ENCODE data around the gene SBF1.

The SBF1 gene

DNA sequence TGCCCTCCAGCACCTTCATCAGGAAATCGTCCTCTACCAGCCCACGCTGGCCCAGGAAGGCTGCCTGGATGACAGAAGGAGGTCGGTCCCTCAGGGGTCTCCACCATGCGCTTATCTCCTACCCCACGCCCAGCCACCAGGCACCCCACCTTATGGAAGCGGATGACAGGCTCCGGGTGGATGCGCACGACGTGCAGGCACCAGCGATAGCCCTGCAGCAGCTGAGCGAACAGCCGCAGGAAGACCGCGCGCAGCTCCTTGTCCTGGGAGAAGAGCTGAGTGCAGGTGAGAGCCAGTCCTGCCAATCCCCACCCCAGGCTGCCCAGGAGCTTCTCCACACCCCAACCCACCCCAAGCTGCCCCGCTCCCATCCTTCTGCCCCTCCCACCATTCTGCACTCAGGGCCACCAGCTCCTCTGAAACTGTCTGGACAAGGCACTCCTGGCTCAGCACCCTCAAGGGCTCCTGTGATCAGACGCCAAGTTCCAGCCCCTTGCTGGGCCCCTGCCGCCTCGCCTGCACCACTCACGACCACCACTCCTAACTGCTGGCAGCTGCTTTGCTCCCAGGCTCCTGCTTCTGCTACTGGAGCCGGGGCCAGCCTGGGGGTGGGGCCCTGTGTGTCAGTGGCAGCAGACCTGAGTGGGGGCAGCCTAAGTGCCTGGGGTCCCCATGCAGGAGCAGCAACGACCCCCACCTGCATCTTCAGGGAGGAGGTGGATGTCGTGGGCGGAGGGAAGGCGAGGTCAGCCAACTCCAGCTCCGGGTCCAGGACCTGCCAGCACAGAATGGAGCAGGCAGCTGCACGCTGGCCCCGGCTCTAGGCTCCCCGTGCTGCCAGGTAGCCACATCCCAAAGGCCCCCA lies 9.5 kb downstream of the SBF1 start:
- no peak for DNase-seq

DNA sequence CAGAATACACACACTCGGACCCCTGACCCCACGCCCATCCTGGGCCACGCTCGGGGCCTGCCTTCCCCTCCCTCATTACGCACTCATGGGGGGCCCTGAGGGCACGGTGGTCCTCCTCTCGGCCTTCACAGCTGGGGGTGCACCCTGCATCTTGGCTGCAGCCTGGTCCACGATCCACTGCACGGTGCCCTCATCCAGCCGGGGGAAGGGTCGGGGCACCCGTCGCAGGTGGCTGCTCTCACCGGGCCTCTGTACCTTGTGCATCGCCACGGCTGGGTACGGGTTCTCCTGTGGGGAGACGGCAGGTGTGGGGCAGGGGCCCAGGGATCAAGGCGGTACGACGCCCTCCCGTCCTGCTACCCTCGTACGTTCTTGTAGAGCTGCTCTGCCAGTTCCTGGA lies 10.4 kb downstream of the SBF1 start:
- no peak for DNase-seq

DNA sequence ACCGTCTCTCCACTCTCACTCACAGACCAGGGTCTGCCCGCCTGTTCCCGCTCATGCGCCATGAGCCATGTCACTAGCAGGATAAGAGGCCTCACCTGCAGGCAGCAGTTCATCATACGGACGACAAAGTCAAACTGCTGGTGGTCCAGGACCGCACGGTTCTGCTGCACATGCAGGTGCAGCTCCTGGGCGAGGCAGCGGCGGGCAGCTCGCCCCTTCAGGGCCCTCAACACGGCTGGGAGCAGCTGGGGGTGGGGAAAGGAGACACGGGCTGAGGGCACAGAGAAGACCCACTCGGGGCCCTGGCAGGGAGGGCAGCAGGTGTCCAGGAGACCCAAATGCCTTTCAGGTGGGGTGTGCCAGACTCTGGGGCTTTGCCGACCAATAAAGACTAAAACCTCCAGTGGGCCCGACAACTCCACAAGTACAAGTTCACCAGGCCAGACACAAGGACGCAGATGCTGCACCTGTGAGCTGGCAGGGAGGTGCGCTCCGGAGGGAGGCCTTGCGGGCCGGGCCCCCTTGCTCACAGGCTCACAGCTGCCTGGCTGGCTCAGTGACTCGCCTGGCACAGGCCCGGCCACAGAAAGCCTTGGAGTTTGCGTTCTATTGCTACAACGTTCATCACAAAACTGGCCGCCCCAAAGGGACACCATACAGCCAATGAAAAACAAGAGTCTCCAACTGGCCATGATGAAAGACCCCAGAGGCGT lies 11.5 kb downstream of the SBF1 start:
- no peak for DNase-seq

DNA sequence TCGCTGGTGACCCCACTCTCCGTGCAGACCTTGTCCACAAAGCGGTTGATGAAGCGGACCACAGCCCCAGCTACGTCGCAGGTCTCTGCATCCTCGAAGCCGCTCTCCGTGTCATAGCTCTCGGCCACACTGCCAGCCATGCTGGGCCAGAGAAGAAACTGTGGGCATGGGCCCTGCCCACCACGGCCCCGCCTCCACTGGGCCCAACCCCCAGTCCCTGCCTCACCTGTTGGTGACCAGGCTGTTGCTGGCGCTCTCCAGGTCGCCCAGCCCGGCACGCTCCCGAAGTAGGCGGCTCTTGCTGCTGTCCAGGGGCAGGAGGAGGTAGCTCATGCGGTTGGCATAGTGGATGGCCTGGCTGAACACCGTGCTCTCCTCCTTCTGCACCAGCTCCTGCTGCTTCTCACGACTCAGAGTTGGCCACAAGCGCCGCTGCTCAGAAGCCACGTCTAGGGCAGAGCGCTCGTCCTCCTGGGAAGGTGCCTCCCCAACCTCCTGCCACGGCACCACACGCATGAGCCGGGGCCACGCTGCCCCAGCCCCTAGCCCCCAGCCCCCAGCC lies 12.8 kb downstream of the SBF1 start:
- DNase-seq = no peak

DNA sequence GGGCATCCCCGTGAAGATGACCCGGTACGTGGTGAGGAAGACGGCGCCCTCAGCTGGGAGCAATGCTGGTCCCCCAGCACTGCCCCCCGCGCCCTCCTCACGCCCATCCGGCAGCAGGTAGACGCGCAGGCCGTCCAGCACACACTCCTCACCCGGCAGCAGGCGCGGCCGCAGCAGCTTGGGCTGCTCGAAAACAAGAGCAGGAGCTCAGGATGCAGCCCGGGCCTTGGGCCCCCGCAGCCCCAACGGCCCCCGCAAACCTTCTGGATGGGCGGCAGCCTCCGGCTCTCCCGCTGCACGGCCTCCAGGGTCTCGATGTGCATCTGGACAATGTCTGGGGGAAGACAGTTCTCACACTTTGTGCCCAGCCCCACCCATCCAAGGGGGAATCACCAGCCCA lies 13.3 kb downstream of the SBF1 start:
- no peak for DNase-seq

DNA sequence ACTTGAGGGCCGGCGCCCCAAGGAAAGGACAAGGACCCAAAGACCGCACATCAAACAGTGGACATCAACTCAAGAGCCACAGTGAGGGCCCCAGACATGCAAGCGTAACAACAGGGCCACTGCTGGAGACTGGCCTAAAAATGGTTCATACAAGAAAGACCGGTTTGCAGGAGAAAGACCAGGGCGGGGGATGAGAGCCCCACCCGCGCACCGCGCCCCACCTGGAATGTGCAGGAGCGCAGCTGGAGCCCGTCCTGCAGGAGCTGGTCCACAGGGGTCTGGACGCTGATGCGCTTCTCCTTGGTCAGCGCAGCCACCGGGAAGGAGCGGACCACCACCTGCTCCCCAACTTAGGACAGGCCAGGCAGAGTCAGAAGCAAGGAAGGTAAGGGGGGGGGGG lies 13.9 kb downstream of the SBF1 start:
- DNase-seq = no peak

DNA sequence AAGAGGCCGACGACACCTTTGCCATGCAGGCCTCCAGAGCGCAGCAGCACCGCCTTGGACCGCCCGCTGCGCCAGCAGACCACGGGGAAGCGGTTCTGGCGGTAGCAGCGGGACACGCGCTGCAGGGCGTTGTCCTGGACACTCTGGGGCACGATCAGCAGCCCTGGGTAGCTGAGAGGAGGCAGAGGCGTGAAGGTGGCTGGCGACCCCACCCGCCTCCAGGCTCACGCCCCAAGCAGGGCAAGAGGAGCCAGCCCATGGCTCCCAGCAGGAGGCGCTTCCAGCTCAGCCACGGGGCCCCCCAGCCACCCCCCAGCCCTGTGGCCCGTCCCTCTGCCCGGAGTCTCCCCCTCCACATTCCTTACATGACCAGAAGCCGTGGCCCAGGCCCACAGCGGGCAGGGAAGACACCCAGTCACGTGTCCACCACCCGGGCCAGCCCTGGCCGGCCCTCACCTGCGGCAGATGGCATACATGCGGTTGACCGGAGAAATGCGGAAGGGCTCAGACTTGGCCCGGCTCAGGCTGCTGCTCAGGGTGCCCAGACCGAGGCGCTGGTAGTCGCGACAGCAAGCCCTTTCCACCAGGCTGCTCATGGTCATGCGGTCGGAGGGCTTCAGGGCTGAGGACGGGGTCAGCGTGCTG lies 15.2 kb downstream of the SBF1 start:
- no peak for DNase-seq

DNA sequence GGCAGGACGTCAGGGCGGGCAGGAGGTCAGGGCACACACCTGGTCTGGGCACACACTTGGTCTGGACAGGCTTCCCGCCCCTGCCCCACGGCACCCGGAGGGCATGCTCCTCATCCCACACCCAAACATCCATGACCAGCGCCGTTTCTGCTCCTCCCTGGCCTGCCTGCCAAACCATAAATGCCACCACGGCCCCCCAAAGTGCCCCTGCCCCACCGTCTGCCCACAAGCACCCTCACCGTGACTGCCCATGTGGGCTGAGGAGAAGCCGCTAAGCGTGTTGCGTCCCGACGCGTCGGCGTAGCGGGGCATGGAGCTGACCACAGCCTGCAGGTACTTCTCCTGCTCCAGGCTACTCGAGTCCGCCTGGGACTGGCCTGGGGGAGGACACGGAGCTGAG lies 15.8 kb downstream of the SBF1 start:
- DNase-seq = no peak

DNA sequence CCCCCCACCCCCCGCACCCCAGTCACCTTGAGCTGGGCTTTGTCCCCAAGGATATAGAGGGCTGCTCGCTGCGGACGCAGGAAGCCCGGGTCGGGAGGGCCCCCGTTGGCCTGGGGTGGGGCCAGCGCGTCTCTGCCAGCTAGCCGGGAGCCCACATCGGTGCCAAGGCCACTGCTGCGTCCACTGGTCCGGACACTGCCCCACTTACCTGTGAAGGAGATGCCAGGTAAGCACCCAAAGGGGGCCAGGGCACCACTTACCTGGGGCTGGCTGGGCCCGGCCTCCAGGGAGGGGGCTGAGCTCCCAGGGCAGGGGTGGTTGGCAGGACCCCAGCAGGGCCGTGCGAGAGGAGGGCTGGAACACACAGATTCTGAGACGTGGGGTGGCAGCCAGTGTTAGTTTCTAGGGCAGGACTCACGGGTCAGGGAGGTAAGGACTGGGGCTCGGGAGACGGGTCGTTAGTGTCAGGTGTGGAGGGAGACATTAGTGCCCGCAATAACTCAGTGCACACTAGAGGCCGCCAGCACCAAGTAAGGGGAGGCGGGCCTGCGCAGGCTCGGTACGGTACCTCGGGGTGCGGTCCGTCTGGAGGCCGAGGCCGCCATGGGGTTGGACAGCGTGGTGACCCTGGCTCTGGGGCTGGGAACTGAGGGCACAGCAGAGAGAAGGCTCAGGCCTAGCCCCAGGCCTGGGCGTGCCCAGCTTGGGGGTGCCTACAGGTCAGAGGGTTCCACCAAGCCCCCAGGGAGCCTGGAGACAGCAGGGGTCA lies 18.2 kb downstream of the SBF1 start:
- DNase-seq = peak; percentile 27

DNA sequence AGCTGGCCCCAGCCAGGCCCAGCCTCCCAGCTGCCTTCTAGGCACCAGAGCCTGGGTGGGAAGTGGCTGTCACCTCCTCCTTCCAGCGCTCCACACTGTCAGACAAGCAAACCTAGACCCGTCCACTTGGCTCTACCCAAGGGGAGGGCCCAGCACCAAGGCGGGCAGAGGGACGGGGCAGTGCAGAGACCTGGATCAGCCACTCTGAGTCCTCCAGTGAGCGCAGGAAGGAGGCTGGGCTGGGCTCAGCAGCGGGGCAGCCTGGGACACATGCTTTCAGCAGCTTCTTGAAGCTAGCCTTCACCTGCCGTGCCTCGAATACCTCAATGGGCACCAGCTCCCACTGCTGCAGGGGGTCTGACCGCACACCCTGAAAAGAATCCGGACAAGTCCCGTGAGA lies 18.8 kb downstream of the SBF1 start:
- DNase-seq = no peak

DNA sequence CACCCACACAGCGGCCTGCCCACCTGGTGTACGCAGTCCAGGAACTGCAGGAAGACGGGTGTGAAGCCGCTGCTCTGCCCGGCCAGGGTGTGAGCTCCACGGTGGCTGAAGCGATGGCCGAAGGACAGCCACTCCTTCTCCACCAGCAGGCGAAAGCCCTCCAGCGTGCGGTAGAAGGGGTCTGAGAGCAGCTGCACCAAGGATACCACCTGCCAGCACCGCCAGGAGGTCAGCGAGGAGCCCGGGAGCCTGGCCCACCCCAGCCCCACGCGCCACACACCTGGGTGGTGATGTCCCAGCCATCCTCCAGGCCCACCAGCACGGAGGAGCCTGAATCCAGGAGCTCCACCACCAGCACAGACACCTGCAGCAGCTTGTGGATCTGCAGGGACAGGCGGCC lies 19.6 kb downstream of the SBF1 start:
- no peak for DNase-seq

DNA sequence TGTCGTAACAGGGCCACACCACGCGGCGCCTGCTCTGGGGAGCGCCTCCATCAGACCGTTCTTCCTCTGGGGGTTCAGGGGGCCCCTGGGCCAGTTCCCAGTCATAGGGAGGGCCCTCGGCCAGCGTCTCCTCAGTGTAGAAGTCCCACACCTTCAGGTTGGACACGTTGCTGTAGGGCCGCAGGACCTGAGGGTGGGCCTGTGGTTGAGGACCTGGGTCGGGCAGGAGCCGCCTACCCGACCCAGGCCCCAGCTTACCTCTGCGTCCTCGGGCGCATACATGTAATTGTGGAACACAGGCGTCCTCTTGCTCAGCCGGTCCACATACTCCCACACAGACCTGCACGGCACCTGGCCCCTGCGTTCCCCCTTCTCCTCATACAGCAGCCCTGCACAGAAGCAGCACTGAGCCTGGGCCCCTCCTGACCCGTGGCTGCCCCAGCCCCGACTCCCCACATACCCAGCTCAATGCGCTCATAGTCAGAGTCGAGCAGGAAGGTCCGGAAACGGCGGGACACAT lies 20.2 kb downstream of the SBF1 start:
- DNase-seq = no peak

DNA sequence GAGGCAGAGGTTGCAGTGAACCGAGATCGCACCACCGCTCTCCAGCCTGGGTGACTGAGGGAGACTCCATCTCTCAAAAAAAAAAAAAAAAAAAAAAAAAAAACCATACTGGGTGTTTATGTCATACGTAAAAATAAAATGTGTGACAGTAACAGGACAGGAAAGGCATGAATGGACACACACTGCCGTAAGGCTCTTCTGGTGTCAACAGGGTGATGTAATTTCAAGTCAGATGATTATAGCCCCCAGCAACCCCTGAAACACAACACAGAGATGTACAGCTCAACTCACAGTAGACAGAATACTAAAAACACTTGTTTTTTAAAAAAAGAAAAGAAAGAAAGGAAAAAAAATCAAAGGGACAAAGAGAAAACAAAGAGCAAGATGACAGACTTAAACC lies 22.2 kb downstream of the SBF1 start:
- no peak for DNase-seq

DNA sequence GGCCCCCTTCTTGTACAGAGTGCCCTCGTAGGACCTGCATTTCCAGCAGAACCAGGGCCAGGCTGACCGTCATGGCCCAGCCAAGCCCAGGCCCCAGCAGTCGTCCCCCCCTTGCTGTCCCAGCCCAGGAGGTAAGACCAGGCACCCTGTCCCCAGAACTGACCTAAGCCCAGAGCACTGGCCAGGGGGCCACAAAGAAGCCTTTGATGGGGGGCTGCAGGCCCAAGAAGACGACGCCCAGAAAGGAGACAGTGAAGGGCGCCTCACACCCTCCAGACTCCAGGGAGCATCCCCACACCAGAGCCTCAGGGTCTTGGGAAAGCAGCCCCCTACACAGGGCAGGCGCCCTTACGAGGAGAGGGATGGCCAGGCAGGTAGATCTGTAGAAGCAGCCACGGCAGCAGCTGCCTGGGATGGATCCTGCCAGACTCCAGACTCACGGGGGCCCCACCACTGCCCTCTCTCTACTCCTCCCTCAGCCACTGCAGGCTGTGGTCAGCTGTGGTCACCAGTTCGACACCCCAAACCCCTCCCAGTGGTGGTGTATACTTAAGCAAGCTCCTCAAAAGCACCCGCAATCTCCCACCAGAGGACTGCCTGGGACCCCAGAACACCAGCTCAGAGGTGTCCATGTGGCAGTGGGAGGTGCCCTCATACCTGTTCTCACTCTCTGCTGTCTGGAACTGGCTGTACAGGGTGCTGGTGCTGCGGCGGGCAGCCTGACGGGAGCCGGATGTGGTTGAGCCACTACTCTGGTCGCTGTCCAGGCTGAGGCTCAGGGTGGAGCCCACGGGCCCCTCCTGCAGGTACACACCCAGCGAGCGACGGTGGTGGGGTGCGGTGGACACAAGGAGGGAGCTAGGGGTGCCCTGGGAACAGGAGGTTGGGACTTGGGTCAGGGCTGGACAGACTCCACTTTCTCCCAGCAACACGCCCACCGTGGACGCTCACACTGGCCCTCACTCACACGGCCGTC lies 27.0 kb downstream of the SBF1 start:
- no peak for DNase-seq

DNA sequence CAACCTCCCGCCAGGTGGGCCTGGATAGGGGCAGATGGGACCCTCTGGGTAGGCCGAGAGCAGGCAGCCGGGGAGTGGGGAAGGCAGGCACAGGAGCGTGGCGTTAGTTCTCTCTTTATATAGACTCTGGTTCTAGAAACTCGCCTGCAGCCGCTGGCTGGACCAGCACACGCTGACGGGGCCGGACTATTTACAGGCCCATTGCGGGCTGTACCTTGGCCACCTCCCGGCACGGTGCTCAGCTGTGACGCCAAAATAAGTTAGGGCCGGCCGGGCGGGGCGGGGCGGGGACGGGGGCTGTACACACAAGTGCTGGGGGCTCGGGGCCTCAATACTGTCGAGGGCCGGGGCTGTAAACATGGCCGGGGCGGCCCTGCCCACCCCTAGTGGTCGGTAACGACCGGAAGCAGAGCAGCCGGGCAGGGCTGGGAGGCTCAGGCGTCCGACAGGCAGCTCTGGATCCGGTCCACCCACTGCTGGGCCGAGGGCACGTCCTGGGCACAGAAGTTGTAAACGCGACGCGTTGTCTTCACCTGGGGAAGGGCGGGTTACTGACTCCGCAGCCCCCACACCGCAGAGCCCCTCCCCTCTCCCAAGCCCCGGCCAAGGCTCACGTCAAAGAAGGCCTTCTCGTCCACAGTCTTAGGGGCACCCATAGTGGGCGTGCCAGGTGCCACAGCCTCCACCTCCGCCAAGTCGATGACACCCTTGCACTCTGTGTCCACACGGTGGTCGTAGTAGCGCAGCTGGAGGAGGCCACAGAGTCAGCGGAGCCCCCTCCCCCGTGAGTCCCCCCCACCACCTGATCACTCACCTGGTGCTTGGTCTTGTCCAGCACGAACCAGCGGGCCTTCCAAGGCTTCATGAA lies 27.9 kb downstream of the SBF1 start:
- no peak for DNase-seq

DNA sequence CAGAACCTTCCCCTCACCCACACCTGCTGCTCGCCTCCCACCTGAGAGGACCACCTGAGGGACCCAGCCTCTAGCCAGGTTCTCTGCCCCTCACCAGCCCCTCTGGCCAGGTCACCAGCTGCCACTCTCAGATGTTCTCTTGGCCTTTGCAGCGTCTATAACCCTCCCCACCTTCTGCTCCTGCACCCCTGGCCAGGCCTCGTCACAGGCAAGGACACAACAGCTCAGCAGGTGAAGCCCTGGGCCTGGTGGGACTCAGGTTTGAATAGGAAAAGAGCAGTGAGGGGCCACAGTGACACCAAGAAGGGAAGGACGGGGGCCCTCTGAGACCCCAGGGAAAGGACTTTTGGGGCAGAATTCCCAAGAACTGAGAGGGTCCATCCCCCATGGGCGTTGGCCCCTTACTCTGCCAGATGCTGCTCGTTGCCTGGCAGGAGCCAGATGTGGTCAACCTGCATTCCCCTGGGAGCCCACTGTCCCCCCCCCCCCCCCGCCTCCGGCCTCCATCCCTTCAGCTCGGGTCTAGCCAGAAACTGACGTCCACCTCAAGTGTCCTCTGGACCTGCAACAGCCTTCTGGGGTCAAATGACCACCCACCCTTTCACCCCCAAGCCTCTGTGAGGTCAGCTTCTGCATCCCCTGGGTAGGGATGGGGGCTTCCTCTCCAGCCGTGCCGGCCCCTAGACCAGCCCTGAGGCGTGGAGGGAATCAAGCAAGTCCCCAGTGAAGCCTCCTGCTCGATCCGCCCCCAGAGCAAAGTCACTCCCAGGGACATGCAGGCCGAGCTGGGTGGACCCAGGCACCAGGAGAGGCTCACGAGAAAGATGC lies 28.7 kb downstream of the SBF1 start:
- DNase-seq = no peak

DNA sequence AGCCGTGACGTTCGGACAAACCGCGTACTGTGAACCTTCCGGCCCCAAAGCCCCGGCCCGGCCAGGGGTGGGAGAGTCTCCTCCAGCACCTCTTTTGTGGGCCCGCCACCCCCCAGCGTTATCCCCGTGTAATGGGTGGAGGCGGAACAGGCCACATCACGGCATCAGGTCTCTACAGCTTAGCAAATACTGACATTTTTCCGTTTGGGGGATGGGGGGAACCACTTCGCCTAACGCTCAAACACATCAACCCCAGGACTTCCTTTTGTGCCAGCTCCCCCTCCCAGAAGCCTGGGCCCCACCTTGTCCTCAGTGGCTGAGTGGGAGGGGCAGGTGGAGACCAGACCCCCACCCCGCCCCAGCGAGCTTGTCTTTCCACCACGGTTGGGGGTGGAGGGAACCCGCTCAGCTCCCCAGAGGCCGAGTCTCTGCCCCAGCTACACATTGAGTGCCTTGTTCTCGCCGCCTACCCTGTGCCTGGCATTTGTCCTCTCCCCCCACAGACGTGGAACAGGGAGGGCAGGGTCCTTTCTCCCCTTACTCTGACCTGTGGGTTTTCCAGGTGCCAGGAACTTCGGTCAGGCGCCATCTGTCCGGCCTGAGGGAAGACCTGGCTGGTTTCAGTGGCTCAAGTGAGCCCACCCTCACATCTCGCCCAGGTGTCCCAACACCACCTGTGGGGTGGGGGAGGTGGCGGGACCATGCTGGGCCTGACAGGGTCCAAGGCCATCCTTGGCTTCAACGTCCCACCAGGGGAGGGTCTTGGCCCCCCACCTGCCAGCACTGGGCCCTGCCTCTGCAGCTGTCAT lies 29.6 kb downstream of the SBF1 start:
- DNase-seq = peak; percentile 45

DNA sequence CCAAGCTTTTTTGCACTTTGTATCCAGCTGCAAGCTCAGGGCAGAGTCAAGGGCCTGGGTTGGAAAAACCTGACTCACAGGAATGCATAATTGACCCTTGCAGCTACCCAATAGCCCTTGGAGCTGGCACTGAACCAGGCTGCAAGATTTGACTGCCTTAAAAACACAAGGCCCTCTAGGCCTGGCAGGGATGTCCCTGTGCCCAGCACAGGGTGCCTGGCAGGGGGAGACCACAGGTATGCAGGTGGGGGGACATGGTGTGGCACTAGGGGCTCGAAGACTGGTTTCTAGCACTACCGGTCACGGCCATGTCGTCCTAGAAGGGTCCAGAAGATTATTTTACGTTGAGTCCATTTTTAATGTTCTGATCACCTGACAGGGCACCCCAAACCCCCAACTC lies 30.2 kb downstream of the SBF1 start:
- no peak for DNase-seq
